CD14-positive monocyte (primary cell): Measurements from ENCODE around the gene MRPL49. TPM values are rescaled to one million over a fixed set of nuclear protein-coding genes. Genes with fewer than 3 reads are reported as not detected.

Experiments used
- DNase-seq, 3 donors: peaks; one replicate each; pipeline ENCODE4 v3.0.0-alpha.2; 2011 to 2022
- H2AFZ ChIP-seq: 2 replicates; pipeline ENCODE4 v1.6.0; 2012; ENCODE audit warnings: mild to moderate bottlenecking, low read depth, low read length, inconsistent platforms; ENCODE audit not compliant: insufficient read depth, poor library complexity, severe bottlenecking
- H3K27ac ChIP-seq, 2 donors: 1 replicate in 1 of 2; 2 replicates in 1 of 2; pipeline ENCODE4 v1.5.1; 2012 to 2013; ENCODE audit warnings: low read length in 2 of 2, control low read depth in 1 of 2, inconsistent platforms in 1 of 2, low read depth in 1 of 2, mild to moderate bottlenecking in 1 of 2
- H3K27me3 ChIP-seq, 2 donors: one replicate each; pipeline versions ENCODE4 v1.6.0 to v1.6.1; 2011 to 2013; ENCODE audit warnings: low read length in 2 of 2; ENCODE audit not compliant: control insufficient read depth in 2 of 2, insufficient read depth in 2 of 2
- H3K36me3 ChIP-seq, 2 donors: replicated peaks in 1 of 2; 1 replicate in 1 of 2; 2 replicates in 1 of 2; pipeline versions ENCODE4 v1.5.1 to v1.6.1; 2012 to 2013; ENCODE audit warnings: low read length in 2 of 2, control low read depth in 1 of 2, inconsistent platforms in 1 of 2, mild to moderate bottlenecking in 1 of 2; ENCODE audit not compliant: insufficient read depth in 2 of 2, control insufficient read depth in 1 of 2
- H3K4me1 ChIP-seq, 2 donors: 1 replicate in 1 of 2; 2 replicates in 1 of 2; pipeline versions ENCODE4 v1.5.1 to v1.6.1; 2012 to 2013; ENCODE audit warnings: low read length in 2 of 2, control low read depth in 1 of 2, inconsistent platforms in 1 of 2, mild to moderate bottlenecking in 1 of 2, moderate library complexity in 1 of 2; ENCODE audit not compliant: insufficient read depth in 2 of 2, control insufficient read depth in 1 of 2
- H3K4me2 ChIP-seq: replicated peaks from 2 replicates; pipeline ENCODE3; 2012; ENCODE audit warnings: low read length, moderate library complexity, mild to moderate bottlenecking; ENCODE audit not compliant: poor library complexity, severe bottlenecking; ENCODE audit errors: extremely low read depth
- H3K4me3 ChIP-seq, 3 experiments: fragments of 200-600 bp in 1 of 3; sonication (generic) in 1 of 3; replicated peaks in 1 of 3; 1 replicate in 2 of 3; 2 replicates in 1 of 3; pipeline ENCODE4 v1.5.1; 2011 to 2013; ENCODE audit warnings: low read length in 3 of 3, mild to moderate bottlenecking in 3 of 3, control low read depth in 2 of 3, low read depth in 2 of 3, inconsistent platforms in 1 of 3, moderate library complexity in 1 of 3
- H3K79me2 ChIP-seq: 2 replicates; pipeline ENCODE4 v1.6.0; 2012; ENCODE audit warnings: mild to moderate bottlenecking, control low read depth, inconsistent platforms, low read length, moderate library complexity; ENCODE audit not compliant: insufficient read depth
- H3K9ac ChIP-seq: 2 replicates; pipeline ENCODE4 v1.6.0; 2017; ENCODE audit warnings: low read length, mild to moderate bottlenecking; ENCODE audit not compliant: insufficient read depth, poor library complexity, severe bottlenecking
- H3K9me3 ChIP-seq, 2 donors: replicated peaks in 1 of 2; 1 replicate in 1 of 2; 2 replicates in 1 of 2; pipeline versions ENCODE4 v1.5.1 to v1.6.1; 2012 to 2013; ENCODE audit warnings: low read length in 2 of 2, control low read depth in 1 of 2; ENCODE audit not compliant: control insufficient read depth in 1 of 2, insufficient read depth in 1 of 2
- H4K20me1 ChIP-seq: 2 replicates; pipeline ENCODE4 v1.6.0; 2012; ENCODE audit warnings: mild to moderate bottlenecking, low read length, control low read depth, moderate library complexity; ENCODE audit not compliant: insufficient read depth
- H3K27ac Mint-ChIP-seq, 7 donors: one replicate each; pipeline ENCODE4 v1.8.0; 2020; ENCODE audit warnings: mild to moderate bottlenecking in 7 of 7, mixed read lengths in 7 of 7, moderate library complexity in 6 of 7, inconsistent platforms in 2 of 7
- H3K27me3 Mint-ChIP-seq, 3 donors: one replicate each; pipeline ENCODE4 v1.8.0; 2021 to 2022; ENCODE audit warnings: low read depth in 3 of 3, mild to moderate bottlenecking in 3 of 3, mixed read lengths in 3 of 3, moderate library complexity in 3 of 3, inconsistent platforms in 1 of 3
- H3K36me3 Mint-ChIP-seq, 2 donors: one replicate each; pipeline ENCODE4 v1.8.0; 2020; ENCODE audit warnings: mixed read lengths in 2 of 2, inconsistent platforms in 1 of 2, mild to moderate bottlenecking in 1 of 2
- H3K4me1 Mint-ChIP-seq: one replicate; pipeline ENCODE4 v1.8.0; 2020; ENCODE audit warnings: mild to moderate bottlenecking, mixed read lengths
- H3K4me3 Mint-ChIP-seq, 2 donors: one replicate each; pipeline ENCODE4 v1.8.0; 2020; ENCODE audit warnings: mild to moderate bottlenecking in 2 of 2, mixed read lengths in 2 of 2, moderate library complexity in 1 of 2
- H3K9me3 Mint-ChIP-seq, 7 donors: one replicate each; pipeline ENCODE4 v1.8.0; 2020 to 2022; ENCODE audit warnings: mixed read lengths in 7 of 7, mild to moderate bottlenecking in 6 of 7, moderate library complexity in 6 of 7, inconsistent platforms in 2 of 7
- WGBS: methylation state at CpG from one replicate; pipeline ENCODE4 v1.1.5; 2013; ENCODE audit warnings: missing lambda C conversion rate; ENCODE audit not compliant: insufficient coverage; 5-methylcytosine and 5-hydroxymethylcytosine counted together
- intact Hi-C, 2 donors: fragments of 100-400 bp; cut with micrococcal nuclease; formaldehyde crosslinking; loops; one replicate each; pipeline versions ENCODE4 v1.15.0 to v1.15.1; 2023
- polyA plus RNA-seq, 3 donors: library from polyadenylated mRNA; depleted of rRNA in 1 of 3; unstranded in 2 of 3; stranded (reverse) in 1 of 3; fragments of 300-500 nt in 2 of 3; fragments of >200 nt in 1 of 3; fragmentation: Illumina TruSeq in 2 of 3; gene quantifications; 1 replicate in 2 of 3; 2 replicates in 1 of 3; pipeline ENCODE4 v1.2.3, GENCODE V29; 2012 to 2021
- TF ChIP-seq, protein P1 (sequence below): fragments of 200-600 bp; IDR thresholded peaks from one replicate; pipeline ENCODE4 v1.8.0; 2022; ENCODE audit warnings: antibody characterized with exemption, mild to moderate bottlenecking

Gene MRPL49
- polyA plus RNA-seq, 3 donors: 19.8 to 33.9 (median 32.7) TPM

DNA sequence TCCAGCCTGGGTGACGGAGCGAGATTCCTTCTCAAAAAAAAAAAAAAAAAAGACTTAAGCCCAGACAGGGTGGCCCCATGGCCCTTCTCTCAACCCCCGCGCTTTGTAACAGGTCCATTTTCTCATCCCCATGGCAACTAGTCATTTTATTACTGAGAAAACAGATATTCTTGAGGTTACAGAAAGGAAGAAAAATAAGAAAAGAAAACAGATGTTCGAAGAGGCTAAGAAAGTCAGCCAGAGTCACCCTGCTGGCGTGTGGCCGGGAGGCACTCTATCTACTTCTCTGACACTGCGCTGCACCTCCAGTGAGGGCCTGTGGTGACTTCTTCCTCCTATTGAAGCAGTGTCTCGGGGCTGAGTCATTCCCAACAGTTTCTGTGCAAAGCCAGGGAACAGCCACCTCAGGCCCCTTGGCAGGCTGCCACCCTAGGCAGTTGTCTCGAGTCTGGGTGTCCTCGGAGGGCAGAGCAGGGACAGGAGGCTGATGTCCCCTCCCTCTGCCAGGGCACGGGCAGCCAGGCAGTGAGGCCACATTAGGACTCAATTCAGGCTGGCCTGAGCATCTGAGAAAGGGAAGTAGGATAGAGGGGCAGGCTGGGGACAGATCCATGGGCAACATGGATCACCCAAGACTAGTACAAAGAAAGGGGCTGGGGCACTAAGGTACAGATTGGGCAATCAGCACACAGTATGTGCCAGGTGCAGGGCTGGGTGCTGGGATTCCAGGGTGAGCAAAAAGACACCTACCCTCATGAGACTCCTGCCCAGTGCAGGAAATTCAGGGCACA lies 28.6 kb downstream of the MRPL49 start:
- 0% methylated on average over 7 of the region's 12 CpGs for WGBS
- Histone ChIP-seq H3K27ac (peak overlapping the region; percentile 70 to 77), H3K9ac (peak overlapping the region; percentile 47), H3K27me3 (no peaks in the 10 kb centered on the region), H3K4me2 (peak overlapping the region; percentile 62), H3K4me3 (peak overlapping the region in 1 of 3 experiments; percentile 24), H2AFZ (peak overlapping the region; percentile 50), H3K9me3 (peaks cover 4% of the 10 kb centered on the region in 2 donors), H3K36me3 (no peaks in the 10 kb centered on the region), H3K79me2 (no peaks in the 10 kb centered on the region), H3K4me1 (peaks cover 43 to 48% of the 10 kb centered on the region in 2 donors), H4K20me1 (no peaks in the 10 kb centered on the region)
- TF ChIP-seq, protein P1, sequence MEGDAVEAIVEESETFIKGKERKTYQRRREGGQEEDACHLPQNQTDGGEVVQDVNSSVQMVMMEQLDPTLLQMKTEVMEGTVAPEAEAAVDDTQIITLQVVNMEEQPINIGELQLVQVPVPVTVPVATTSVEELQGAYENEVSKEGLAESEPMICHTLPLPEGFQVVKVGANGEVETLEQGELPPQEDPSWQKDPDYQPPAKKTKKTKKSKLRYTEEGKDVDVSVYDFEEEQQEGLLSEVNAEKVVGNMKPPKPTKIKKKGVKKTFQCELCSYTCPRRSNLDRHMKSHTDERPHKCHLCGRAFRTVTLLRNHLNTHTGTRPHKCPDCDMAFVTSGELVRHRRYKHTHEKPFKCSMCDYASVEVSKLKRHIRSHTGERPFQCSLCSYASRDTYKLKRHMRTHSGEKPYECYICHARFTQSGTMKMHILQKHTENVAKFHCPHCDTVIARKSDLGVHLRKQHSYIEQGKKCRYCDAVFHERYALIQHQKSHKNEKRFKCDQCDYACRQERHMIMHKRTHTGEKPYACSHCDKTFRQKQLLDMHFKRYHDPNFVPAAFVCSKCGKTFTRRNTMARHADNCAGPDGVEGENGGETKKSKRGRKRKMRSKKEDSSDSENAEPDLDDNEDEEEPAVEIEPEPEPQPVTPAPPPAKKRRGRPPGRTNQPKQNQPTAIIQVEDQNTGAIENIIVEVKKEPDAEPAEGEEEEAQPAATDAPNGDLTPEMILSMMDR: no peak
- intact Hi-C loops: loop anchor here in 1 of 2 donors (2.0 kb wide), 1 partner anchor 16 kb away; the partner anchor contains the start of gene SYVN1
- peak overlapping the region; percentile 64 to 81 for H3K4me3 Mint-ChIP-seq
- no peaks in the 10 kb centered on the region for H3K36me3 Mint-ChIP-seq
- peak overlapping the region; percentile 87 to 98 (median 96) for H3K27ac Mint-ChIP-seq
- H3K9me3 Mint-ChIP-seq: peaks cover 0 to 6% (median 3%) of the 10 kb centered on the region in 7 donors
- H3K27me3 Mint-ChIP-seq: peaks cover 0 to 2% (median 0%) of the 10 kb centered on the region in 3 donors
- peaks cover 47% of the 10 kb centered on the region for H3K4me1 Mint-ChIP-seq
- DNase-seq: peak; percentile 95 to 99 (median 99)

DNA sequence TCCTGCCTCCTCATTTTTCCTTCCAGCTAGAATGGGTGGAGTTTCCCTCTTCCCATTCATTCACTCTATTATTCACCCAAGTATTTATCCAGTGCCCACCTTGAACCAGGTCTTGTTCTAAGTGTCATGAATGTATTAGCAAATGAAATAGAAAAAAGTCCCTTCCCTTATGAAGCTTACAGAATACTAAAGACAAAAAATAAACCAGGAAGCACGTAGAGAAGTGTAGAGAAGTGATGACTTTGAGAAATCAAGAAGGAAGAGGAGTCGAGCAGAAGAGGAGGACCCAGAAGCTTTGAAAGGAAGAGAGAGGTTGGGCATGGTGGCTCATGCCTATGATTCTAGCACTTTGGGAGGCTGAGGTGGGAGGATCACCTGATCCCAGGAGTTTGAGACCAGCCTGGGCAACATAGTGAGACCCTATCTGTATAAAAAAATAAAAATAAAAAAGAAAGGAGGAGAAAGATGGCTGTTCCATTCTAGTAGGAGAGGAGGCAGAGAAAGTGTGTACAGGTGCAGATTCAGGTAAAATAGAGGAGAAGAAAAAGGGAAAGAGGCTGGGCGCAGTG lies 29.3 kb downstream of the MRPL49 start:
- peak in 2 of 3 donors; percentile 32 to 52 for DNase-seq
- peak overlapping the region; percentile 47 for H3K9ac ChIP-seq

More for the DNA sequence above, 29.3 kb downstream of the MRPL49 start:
- peak overlapping the region; percentile 62 for H3K4me2 ChIP-seq
- H2AFZ ChIP-seq: no peak overlapping the region
- Mint-ChIP-seq H3K4me3 (peak overlapping the region in 1 of 2 donors; percentile 78), H3K27ac (peak overlapping the region; percentile 87 to 98 (median 96)), H3K27me3 (peaks cover 0 to 2% (median 0%) of the 10 kb centered on the region in 3 donors), H3K4me1 (peaks cover 46% of the 10 kb centered on the region), H3K36me3 (no peaks in the 10 kb centered on the region), H3K9me3 (peaks cover 0 to 6% (median 3%) of the 10 kb centered on the region in 7 donors)
- no peaks in the 10 kb centered on the region for H4K20me1 ChIP-seq
- no peaks in the 10 kb centered on the region for H3K27me3 ChIP-seq
- peaks cover 4% of the 10 kb centered on the region in 2 donors for H3K9me3 ChIP-seq
- peak overlapping the region in 1 of 3 experiments; percentile 24 for H3K4me3 ChIP-seq
- H3K36me3 ChIP-seq: no peaks in the 10 kb centered on the region
- peak overlapping the region; percentile 70 to 77 for H3K27ac ChIP-seq
- H3K4me1 ChIP-seq: peaks cover 43 to 53% of the 10 kb centered on the region in 2 donors
- TF ChIP-seq, protein P1: no peak
- H3K79me2 ChIP-seq: no peaks in the 10 kb centered on the region
- intact Hi-C loops: loop anchor here in 1 of 2 donors (2.0 kb wide), 1 partner anchor 17 kb away; the partner anchor contains the start of gene SYVN1
- 100% methylated on average over 1 of the region's 3 CpGs for WGBS
